DMS53 (cell line): ENCODE data around the gene PHF21A.
A peak's percentile ranks its signal among the peaks of the same experiment; 100 is the strongest.

ENCODE experiments used
- DNase-seq: peaks from one replicate; lab custom pipeline; 2025; lab: John Stamatoyannopoulos, UW

The PHF21A gene

DNA sequence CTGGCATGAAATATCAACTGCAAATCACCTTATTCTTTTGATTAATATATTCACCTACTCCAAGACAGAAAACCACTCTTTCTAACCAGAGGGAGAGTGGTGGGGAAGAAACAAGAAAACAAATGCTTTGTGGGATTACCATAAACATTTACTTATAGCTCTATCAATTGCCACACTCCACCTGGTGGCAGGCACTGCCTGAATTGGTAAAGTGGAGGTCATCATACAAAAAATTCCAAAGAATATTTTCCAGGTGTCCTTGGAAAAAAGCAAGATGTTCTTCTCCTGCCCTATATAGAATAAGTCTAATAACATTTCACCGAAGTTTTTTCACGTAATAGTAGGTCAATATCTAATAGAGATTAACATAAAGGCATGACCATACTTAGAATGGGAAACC is 45.3 kb downstream of the PHF21A start:
- DNase-seq: no peak

GRCh38 chr11:46075168-46075567 is 46.1 kb downstream of the PHF21A start:
- no peak for DNase-seq

DNA sequence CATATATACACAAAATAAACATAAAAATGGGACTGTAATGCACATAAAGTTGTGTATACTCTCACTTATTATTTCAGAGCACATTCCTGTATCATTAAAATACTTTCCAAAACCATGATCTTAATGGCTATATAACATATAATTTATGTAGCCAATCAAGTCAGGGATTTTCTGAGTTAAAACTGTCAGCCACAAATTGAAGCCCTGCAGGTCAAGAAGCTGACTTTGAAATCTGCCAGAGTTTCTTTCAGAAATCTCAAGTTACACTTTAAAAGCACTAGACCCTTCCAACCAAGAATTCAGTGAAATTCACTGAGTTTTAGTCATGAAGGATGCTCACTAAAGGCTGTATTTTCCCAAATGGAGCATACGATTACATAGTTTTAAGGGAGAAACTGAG is 47.6 kb downstream of the PHF21A start:
- no peak for DNase-seq

DNA sequence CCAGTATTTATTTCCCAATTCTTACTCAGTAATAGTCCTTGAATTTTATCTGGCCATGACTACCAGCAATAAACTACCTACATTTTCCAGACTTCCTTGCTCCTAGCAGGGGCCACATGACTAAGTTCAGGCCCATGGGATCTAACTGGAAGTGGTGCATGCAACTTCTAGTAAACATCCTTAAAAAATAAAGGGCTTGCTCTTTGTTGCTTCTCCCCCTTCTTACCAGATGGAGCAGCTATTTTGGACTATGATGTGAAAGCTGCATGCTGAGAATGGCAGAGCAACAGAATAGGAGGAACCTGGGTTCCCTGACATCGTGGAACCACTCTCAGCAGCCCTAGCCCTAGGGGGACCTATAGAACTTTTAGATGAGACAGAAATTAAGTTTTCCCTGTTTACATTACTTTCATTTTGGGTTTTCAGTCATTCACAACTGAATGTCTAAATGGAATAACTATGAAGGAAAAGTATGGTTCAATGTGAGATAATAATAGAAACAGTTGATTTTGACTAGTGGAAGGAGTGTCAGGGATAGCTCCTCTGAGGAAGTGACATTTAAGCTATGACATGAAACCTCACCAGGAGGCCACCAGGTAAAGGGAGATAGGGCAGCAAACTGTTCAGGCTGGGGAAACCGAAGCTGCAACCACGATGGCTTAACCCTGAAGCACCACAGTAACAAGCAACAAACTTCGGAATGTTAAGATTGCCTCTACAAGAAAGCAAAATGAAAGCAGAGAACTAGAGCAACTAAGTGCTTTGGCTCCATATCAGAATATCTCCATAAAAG is 48.9 kb downstream of the PHF21A start:
- no peak for DNase-seq

DNA sequence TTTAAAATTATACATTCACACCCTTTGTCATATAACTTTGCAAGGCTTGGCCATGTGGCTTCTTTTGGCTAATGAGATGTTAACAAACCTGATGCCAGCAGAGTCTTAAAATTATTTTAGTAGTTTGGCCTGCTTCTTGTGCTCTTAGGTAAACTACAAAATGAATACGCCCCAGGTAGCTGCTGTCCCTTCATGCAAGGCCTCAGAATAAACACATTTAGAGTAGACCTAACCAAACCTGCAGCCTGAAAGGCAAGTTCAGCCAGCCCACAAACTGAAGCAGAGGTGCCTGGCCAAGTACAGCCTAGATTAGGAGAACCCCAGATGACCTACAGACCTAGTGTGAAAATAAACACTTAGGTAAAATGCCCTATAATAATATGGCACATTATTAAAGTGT is 50.2 kb downstream of the PHF21A start:
- no peak for DNase-seq

GRCh38 chr11:46069595-46069994 is 51.7 kb downstream of the PHF21A start:
- no peak for DNase-seq

GRCh38 chr11:46066335-46066734 is 54.9 kb downstream of the PHF21A start:
- DNase-seq: no peak

DNA sequence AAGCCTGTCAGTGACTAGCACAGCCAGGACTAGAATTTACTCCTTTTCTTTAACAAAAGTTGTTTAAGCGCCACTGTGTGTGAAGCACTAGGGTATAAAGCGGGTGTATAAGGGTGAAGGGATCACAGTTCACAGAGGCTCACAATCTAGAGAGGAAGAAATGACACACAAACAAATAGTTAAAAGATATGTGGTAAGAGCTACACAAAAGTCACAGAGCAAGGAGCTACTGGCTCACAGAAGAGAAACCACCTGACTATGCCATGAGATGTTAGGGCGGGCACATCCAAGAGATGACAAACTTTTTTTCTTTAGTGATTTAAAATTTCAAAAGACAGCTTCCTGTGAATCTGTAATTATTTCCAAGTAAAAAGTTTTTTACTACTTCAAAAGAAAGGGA is 55.6 kb downstream of the PHF21A start:
- no peak for DNase-seq

- no peak for DNase-seq
Observed at GRCh38 chr11:46064221-46064620, 57.0 kb downstream of the PHF21A start.

DNA sequence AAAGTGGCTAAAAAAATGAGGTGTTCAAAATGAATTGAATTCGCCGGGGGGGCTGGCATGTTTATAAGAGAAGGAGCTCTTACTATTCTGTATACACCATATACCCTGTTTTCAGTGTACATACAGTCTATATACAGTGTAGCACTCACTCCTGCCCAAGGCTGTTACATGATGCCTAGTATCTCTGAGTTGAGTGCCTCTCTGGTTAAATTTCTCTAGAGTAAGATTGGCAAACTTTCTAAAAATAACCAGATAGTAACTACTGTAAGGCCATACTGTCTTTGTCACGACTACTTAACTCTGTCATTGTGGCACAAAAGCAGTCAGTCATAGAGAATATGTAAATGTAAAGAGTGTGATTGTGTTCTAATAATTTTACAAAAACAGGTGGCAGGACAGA is 58.1 kb downstream of the PHF21A start:
- no peak for DNase-seq

GRCh38 chr11:46060013-46060412 is 61.2 kb downstream of the PHF21A start:
- no peak for DNase-seq

- DNase-seq: no peak
Observed at GRCh38 chr11:46057489-46057888, 63.8 kb downstream of the PHF21A start.

GRCh38 chr11:46055371-46055770 is 65.9 kb downstream of the PHF21A start:
- no peak for DNase-seq

DNA sequence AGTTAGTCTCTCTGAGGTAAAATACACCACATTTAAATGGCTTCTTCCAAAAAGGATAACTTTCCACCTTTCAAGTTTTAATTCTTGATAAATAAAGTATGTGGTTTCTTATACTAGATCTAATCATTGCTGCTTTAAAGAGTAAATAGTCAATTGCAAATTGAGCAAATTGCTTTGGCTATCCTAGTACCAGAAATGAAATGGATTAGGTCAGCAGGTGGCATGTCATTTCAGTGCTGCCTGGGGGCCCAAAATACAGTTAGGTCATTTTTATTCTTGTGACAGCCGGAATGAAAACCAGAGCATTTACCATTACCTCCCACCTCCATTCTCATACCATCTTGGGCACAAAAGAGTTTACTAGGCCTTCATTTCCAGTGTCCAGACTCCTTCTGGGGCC is 70.2 kb downstream of the PHF21A start:
- no peak for DNase-seq

DNA sequence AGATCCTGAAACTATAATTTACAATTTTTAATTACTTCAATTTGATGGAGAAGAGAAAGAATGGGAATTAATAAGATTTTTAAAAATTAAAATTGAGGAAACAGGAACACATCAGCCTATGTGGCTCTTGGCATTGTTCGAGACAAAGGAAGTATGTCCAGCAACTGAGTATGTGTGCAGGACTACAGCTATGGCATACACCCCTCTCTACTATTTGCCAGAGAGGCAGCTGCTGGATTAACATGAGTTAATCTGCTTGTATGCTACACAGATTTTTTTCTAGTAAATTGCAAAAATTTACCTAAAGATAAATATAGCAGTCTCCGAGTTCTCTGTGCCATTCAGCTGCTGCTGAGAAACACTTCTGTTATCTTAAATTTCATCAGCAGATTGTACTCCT is 70.6 kb downstream of the PHF21A start:
- no peak for DNase-seq

- DNase-seq: no peak
Observed at GRCh38 chr11:46050003-46050461, 71.2 kb downstream of the PHF21A start.

GRCh38 chr11:46049325-46049897 is 71.8 kb downstream of the PHF21A start:
- no peak for DNase-seq

- no peak for DNase-seq
Observed at GRCh38 chr11:46048198-46048597, 73.1 kb downstream of the PHF21A start.

DNA sequence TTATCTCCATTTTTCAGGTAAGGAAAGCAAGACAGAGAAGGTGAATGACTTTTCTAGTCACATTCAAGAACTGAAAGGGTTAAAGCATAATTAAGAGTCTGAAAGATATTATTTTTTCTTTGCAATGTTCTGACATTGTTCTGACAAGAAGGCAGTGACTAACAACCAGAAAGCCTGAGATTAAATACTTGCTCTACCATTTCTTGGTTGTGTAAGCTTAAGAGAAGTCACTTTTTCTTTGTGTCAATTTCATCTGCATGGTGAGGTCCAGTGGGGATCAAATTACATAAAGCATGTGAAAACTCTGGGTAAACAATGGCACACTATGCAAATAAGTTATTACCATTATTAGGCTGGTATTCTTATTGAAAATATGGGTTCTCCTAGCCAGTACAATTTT is 73.7 kb downstream of the PHF21A start:
- peak; percentile 53 for DNase-seq

- DNase-seq: no peak
Observed at GRCh38 chr11:46045811-46046210, 75.4 kb downstream of the PHF21A start.

GRCh38 chr11:46044601-46045000 is 76.7 kb downstream of the PHF21A start:
- no peak for DNase-seq

- DNase-seq: no peak
Observed at GRCh38 chr11:46039990-46040389, 81.3 kb downstream of the PHF21A start.

GRCh38 chr11:46038529-46038928 is 82.7 kb downstream of the PHF21A start:
- DNase-seq: no peak

GRCh38 chr11:46036969-46037368 is 84.3 kb downstream of the PHF21A start:
- DNase-seq: no peak
